Testis (tissue), 2 donors: ENCODE data around the gene AQP9.
A peak's percentile ranks its signal among the peaks of the same experiment; 100 is the strongest.

ENCODE experiments used
- POLR2A ChIP-seq: fragments of 450-650 bp; IDR thresholded peaks from one replicate; pipeline ENCODE4 v1.6.1; 2017; ENCODE audit warnings: antibody characterized with exemption, mild to moderate bottlenecking, moderate library complexity
- TF ChIP-seq, protein P1 (sequence below), 3 experiments: fragments of 450-650 bp in 2 of 3; fragments of 200-600 bp in 1 of 3; sonication (generic) in 1 of 3; IDR thresholded peaks; one replicate each; pipeline ENCODE4 v1.5.1; 2016 to 2019; ENCODE audit warnings: antibody characterized with exemption in 3 of 3, mild to moderate bottlenecking in 2 of 3, moderate library complexity in 1 of 3

- TF ChIP-seq, protein P1, sequence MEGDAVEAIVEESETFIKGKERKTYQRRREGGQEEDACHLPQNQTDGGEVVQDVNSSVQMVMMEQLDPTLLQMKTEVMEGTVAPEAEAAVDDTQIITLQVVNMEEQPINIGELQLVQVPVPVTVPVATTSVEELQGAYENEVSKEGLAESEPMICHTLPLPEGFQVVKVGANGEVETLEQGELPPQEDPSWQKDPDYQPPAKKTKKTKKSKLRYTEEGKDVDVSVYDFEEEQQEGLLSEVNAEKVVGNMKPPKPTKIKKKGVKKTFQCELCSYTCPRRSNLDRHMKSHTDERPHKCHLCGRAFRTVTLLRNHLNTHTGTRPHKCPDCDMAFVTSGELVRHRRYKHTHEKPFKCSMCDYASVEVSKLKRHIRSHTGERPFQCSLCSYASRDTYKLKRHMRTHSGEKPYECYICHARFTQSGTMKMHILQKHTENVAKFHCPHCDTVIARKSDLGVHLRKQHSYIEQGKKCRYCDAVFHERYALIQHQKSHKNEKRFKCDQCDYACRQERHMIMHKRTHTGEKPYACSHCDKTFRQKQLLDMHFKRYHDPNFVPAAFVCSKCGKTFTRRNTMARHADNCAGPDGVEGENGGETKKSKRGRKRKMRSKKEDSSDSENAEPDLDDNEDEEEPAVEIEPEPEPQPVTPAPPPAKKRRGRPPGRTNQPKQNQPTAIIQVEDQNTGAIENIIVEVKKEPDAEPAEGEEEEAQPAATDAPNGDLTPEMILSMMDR (IDR thresholded peaks at IDR 0.05), result peak; percentile 65 to 77 (median 74)
- no peak for TF ChIP-seq POLR2A
Measured at GRCh38 chr15:58227706-58228543, 89.7 kb downstream of the AQP9 start.
